ENCODE results near the gene ARID1B.

ARID1B gene

DNA sequence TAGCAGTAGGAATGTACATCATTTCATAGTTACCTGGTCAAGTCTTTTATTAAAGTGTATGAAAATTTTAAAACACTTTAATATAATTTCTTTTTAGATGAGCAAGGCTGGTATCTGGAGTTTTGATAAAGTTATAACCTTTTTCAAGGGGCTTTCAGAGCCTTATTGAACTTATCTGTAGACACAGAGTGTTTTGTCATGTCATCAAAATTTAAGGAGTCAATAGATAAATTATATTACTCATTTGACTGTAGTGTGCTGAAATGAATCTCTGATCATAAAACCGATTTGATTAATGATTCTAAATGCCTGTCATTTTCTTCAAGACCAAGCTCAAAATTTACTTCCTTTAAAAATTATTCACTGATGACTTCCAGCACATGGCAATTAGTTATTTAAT is 125.6 kb downstream of the ARID1B start:
- no peak for DNase-seq (ENCODE audit: low read depth in 2 of 2)

DNA sequence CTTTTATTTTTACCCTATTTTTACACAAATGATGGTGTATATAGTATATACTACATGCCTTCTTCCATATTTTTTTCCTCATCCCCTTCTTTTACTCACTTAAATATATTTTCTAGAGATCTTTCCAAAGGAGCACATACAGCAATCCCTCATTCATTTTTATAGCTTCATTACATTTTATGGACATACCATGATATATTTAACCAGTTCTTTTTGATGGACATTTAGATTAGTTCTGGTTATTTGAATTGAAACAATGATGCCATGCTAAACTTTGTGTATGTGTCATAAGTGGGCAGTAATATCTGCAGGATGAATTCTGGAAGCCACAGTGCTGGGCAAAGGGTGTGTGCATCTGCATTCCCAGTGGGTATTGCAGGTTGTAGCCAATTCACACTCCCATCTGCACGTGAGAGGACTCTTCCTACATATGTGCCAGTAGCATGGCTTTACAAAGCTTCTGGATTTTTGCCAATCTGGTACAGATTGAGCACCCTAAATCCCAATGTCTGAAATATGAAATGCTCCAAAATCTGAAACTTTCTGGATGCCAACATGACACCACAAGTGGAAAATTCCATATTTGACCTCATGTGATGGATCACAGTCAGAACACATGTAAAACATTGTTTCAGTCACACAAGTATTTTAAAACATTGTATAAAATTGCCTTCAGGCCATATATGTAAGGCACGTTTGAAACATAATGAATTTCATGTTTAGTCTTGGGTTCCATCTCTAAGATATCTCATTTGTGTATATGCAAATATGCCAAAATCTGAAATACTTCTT is 127.2 kb downstream of the ARID1B start:
- DNase-seq (ENCODE audit: low read depth in 2 of 2), result no peak

DNA sequence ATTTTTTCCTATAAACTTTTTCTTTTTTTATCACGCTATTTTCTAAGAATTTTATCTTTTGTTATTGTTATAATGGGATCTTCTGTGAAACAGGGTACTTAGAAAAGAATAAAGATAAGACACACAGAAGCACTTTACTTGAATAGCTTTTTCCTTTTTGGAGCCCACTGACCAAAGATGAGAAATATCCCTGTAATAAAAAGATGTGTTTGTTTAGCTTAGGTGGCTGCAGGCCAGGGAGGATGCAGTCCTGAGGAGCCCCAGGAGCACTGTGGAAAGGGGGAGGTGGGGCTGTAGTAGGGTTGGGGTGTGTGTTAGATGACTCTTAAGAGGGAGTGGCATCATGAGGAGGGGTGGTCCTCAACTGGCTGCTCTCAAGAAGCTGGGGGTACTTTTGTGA is 128.6 kb downstream of the ARID1B start:
- no peak for DNase-seq (ENCODE audit: low read depth in 2 of 2)

DNA sequence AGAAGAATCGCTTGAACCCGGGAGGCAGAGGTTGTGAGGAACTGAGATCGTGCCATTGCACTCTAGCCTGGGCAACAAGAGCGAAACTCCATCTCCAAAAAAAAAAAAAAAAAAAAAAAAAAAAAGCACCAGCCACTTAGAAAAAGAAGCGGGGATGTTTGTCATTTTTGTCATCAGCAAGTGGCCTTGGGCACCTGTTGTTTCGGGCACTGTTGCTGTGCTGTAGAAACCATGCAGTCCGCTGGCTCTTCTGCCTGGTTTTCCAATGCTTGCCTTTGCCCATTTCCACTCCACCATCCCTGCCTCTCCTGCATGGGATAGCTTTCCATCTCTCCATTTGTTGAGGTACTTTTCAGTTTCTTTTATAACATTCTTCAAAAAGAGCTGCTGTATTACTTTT is 129.3 kb downstream of the ARID1B start:
- DNase-seq (ENCODE audit: low read depth in 2 of 2), result no peak

DNA sequence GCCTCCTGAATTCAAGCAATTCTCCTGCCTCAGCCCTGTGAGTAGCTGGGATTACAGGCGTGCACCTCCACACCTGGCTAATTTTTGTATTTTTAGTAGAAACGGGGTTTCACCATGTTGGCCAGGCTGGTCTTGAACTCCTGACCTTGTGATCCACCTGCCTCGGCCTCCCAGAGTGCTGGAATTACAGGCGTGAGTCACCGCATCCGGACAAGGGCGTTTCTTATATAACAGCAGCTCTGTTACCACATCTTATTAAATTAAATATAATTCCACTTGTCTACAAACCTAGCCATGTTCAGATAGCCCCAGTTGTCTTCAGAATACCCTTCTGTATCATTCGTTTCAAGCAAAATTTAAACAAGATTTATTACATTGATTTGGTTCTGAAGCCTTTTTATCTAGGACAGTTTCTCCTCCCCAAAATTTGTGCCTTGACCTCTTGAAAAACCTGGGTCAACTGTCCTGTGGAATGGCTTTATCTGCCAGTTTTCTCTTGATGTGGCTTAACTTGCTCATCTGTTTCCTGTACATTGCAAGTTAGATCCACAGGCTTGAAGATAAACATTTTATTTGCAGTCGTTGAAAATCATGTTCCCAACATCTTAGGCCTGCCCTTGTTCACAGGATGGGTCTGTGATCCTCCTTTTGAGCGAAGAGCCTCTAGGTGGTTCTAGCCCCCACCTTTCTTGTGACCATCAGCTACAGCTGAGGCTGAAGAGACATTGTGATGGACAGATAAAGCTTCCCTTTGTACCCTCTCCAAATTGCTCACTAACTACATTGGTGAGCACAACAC is 132.2 kb downstream of the ARID1B start:
- no peak for DNase-seq (ENCODE audit: low read depth in 2 of 2)

DNA sequence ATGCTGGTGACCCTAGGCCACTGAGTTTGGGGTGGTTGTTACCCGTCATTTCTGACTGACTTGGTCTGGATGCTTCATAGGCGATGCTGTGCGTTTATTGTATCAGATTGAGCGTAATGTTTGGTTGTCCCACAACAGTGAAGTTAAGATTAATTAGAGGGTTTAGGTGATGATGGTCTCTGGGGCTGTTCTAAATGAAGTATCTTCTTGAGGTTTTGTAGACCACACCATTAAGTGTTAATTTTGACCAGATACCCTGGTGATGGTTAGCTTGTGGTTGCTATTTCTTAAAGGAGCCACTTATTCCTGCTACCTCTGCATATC is 132.8 kb downstream of the ARID1B start:
- no peak for DNase-seq (ENCODE audit: low read depth in 2 of 2)

DNA sequence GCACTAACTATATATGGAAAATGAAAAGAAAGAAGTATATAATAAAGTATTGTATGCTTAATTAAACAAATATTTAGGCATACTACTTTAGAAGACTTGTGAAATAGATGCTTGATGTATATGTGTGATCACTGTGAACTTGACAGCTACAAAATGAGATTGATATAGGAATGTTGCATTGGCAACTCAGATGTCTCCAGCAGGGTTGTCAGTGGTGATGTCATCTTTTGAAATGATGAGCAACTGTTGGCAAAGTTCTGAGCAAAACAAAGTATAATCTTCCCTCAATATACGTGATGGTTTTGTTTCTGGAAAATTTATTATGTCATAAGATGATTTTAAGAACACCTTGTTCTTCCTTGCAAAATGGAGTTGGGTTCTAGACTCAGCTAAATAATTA is 133.8 kb downstream of the ARID1B start:
- no peak for DNase-seq (ENCODE audit: low read depth in 2 of 2)

DNA sequence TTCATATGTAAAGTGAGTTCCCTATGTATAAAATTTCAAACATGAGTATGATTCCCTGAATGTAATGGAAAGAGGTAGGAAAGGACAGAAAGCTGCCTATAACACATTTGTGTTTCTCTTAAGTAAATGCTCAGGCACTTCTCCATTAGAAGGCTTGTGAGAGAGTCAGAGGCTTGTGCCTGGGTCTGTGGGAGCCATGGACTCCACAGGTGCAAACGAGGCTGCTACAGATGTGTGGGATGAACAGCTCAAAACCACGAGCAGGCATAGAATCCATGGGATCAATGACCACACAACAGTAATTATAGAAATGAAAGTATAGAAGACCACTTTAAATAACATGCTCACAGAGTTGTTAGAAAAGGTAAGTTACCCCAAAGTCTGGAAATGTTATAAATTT is 134.4 kb downstream of the ARID1B start:
- DNase-seq (ENCODE audit: low read depth in 2 of 2), result no peak

DNA sequence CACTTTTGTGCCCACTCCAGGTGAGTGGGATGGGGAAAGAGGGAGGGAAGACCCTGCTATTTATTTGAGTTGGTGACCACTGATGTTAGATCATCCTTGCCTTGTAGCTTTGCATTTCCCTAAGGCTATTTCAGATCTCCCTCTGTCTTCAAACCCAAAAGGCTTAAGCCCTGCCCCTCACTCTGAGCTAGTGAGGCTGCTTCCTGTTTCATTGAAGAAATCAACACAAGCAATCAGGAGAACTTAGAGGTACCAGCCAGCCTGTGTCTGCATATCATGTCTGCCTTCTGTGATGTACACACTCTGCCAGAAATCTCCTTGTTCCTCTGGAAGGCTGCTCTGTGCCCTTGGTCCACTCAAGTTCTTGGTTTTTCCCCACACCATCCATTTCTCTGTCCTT is 135.3 kb downstream of the ARID1B start:
- DNase-seq (ENCODE audit: low read depth in 2 of 2), result no peak

DNA sequence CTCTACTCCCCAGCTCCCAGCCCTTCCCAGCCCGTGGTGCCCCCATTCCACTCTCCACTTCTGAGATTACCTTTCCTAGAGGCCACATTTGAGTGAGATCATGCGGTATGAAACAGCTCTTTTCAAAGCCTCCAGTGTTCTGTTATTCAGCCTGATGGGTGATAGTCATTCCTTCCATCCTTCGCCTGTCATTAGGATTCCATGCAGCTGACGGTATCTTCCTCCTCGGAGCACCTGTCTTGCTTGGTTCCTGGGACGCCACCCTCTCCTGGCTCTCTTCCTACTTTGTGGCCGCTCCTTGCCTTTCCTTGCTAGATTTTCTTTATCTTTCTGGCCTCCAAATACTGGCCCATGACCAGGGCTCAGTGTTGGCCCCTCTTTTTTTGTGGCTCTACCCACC is 137.0 kb downstream of the ARID1B start:
- no peak for DNase-seq (ENCODE audit: low read depth in 2 of 2)

DNA sequence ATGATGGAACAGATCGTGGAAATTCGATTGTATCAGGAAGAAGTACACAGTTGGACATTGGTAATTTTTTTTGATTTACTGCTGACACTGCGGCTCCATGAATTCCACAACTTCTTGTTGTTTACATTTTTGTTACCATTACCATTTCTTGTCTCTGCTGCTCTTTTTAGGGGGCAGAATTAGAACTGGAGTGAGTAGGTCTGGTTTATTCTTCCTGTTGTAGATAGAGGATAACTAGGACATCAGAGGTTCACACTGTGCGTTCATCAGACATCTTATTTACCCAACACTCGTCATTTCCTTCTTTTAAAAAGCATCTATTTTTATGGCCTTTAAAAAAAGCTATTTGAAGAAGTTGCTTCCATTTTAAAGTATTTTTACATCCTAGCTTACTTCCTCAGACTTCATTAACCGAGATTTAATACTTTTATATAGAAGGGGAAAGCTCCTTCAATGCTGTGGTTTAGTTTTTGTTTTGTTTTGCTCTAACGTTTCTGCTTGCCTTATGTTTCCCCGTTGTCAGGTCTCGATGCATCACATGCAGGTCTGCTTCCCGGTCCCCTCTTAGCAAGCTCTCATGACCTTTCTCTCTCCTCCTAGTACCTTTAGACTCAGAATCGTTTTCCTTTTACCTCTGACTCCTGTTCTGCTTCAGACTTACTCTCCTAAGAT is 139.1 kb downstream of the ARID1B start:
- no peak for DNase-seq (ENCODE audit: low read depth in 2 of 2)

DNA sequence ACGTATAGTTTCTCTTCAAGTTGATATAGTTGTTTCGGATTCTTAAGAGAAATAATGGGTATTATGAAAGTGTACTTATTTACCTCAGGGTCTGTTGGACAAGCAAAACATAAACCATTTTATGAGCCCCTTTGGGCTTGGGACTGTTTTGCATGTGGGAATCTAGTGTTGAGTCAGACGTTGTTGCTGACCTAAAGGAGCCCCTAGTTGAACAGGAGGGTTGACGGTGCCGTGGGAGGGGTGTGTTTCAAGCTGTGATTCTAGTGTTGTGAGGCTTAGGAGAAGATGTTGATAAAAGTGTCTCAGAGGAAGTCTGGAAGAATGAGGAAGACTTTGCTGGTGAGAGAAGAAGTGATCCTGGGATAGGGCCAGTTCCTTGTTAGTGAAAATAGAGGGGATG is 140.0 kb downstream of the ARID1B start:
- no peak for DNase-seq (ENCODE audit: low read depth in 2 of 2)

DNA sequence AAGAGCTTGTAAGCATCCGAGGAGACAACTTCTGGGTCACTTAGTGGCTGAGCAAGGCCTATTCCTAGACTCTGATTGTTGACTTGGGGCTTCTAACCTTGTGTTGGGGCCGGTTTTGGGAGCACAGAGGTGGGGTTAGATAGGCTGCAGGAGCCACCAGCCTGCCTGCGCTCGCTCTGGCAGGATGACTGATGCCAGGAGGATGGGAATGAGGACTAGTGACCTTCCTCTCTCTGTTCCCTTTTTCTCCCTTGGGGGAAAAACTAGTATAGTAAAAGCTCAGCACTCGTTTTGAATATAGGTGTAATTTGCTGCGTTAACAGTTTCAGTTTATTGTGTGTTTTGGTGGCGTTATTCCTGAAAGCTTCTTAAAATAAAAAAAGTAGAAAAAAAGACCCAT is 141.5 kb downstream of the ARID1B start:
- DNase-seq (ENCODE audit: low read depth in 2 of 2), result no peak

DNA sequence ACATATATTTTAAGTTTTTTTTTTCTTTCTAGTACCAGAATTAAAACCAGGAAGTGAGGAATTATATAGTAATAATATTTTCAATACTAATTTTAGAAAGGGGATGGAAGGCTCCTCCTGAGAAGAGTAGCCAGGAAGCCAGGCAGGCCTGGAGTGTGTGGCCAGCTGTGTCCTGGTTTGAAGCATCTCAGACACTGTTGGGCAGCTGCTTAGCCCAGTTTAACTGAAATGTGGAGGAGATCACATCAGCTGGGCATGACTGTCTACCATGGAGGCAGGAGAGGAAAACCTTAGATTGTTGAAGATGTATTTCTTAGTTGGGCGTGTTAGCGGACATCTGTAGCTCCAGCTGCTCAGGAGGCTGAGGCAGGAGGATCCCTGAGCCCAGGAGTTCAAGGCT is 142.2 kb downstream of the ARID1B start:
- DNase-seq (ENCODE audit: low read depth in 2 of 2), result no peak

DNA sequence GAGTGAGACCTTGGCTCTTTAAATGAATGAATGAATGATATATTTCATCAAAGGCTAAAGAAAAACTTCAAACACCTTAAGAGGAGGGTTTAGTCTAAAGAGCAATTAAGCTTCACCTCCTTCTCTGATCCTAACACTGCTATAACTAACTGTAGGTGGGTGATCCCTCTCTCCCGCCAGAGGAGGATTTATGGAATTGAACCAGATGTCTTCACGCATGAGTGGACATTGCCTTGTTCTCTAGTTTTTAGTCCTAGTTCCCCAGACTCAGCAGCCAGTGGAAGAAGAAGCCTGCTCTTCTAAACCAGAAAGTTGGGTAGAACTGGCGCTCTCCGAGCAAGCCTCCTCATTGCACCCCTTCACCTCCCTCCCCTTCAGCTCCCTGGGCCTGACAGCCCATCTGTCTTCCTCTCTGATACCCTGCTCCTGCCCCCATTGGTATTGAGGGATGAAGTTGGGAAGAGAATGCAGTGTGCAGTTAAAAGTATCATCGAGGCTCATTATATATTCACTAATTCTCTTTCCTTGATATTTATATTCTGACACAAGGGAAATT is 142.7 kb downstream of the ARID1B start:
- DNase-seq (ENCODE audit: low read depth in 2 of 2), result no peak

DNA sequence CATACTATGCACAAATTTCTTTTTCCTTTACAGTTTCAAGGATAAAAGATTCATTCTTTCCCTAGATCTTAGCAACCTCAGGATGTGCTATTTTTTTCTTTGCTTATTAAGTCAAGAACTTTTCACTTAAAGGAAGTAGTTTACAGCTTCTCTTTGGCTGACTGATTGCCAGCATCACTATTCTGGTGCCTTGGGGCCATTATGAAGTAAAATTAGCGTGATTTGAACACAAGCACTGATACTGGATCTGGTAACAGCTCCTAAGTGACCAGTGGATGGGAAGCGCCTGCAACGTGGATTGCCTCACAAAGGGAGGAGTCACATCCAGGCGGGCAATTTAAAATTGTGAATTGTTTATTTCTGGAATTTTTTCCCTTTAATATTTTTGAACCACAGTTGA is 147.1 kb downstream of the ARID1B start:
- no peak for DNase-seq (ENCODE audit: low read depth in 2 of 2)

DNA sequence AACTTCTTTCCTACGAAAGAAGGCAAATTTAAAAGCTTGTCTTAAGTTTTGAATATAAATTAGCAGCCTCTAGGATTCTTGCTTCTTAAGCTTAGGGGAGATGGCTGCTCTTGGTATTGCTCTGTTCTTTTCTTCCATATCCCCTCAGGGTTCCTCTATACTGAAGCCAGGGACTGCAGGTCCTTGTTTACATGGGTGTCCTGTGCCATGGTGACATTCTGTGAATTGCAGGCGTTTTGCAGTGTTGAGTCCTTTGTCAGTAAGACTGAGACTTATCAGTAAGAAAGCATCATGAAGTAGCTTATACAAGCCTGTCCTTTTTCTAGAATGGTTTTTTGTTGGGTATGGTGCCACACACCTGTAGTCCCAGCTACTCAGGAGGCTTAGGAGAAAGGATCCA is 147.8 kb downstream of the ARID1B start:
- no peak for DNase-seq (ENCODE audit: low read depth in 2 of 2)

DNA sequence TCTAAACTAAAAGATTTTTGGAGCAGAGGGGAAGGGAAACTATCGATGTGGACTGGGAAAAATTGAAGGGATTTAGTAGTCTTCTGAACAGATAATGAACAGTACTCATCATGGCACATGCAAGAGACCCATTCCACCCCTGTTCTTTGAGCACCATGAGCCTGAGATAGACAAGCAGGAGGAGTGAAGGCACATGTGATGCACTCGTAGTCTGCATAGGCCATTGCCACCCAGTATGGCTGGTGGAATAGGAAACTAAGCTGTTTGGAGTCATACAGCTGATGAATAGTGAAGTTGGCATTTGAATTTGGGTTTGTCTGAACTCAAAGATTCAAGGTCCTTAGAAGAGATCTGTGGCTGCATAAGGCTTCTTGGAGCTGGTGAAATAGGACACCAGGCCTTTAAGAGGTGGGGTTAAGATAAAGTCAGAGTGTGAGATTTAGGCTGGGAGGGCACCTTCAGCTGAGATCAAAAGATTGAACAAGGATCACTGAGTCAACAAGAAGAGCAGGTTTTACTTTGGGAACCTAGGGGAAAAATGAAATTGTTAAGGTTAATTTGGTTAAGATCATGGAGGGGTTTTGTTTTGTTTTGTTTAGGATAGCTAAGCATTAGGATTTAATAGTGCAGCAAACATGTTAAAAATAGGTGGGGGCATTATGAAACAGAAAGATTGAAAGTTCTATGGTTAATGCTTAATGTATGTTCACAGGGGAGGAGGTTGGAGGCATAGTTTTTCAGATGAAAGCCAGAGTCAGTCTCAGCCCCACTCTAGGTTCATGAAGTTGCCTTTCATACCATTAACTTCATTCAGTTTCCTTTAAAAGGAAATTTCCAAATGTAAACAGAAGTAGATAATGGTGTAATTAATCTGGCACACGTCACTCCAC is 148.8 kb downstream of the ARID1B start:
- no peak for DNase-seq (ENCODE audit: low read depth in 2 of 2)

DNA sequence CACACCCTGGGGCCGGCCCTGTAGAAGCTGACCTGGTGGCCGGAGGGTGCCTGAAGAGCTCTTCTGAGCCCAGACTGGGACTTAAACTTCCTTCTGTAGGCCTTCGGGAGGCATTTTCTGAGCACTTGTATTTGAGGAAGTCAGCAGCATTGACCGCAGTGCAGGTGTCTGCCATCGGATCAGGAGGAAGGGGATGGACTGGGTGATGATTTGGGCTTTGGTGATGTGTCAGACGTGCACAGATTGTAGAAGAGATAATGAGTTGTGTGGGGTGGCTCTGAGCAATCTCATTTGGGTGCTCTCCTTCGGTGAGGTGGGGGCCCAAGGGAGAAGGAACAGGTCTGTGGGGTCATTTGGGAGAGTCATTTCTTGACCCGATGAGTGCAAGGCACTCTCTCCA is 150.9 kb downstream of the ARID1B start:
- no peak for DNase-seq (ENCODE audit: low read depth in 2 of 2)

DNA sequence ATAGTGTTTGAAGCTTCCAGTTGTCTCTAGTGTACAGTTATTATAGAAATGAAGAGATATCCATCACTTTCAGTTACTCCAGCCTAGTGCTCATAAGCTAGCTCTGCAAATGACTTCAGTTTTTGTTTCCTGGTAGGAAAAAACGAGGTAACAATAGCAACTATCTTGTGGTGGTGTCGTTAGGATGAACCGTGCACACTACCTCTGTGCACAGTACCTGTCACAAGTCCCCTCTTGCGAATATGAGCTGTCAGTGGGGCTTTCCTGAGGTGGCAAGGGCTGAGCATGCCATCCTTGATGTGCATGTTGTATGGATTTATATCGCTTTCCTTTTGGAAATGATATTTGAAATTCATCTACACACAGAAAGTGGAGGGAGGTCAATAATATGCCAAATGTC is 151.8 kb downstream of the ARID1B start:
- no peak for DNase-seq (ENCODE audit: low read depth in 2 of 2)

DNA sequence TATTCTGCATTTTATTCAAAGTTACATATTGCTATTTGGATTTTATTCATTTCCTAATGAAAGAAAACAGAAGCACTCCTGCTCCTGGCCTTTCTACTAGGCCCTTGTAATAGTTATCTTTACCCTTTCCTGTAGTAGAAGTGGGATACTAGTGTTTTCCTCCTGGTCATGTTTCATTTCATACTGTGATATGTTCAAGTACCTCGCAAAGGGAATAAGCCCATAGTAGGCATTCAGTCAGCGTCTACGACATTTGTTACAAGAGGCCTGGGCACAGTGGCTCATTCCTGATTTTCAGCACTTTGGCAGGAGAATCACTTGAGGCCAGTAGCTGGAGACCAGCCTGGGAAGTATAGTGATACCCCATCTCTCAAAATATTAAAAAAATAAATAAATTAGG is 154.1 kb downstream of the ARID1B start:
- DNase-seq (ENCODE audit: low read depth in 2 of 2), result no peak

All from stimulated activated CD8-positive, alpha-beta memory T cell treated with anti-CD3 and anti-CD28 coated beads, Interleukin-2, amount 100 ng/mL, for 1 hour (primary cell).